NCI-H1417 (cell line): Measurements from ENCODE around the gene TSKU.

Experiments used
- DNase-seq, 3 experiments: peaks; one replicate each; lab custom pipeline; 2025; lab: John Stamatoyannopoulos, UW

Gene TSKU

DNA sequence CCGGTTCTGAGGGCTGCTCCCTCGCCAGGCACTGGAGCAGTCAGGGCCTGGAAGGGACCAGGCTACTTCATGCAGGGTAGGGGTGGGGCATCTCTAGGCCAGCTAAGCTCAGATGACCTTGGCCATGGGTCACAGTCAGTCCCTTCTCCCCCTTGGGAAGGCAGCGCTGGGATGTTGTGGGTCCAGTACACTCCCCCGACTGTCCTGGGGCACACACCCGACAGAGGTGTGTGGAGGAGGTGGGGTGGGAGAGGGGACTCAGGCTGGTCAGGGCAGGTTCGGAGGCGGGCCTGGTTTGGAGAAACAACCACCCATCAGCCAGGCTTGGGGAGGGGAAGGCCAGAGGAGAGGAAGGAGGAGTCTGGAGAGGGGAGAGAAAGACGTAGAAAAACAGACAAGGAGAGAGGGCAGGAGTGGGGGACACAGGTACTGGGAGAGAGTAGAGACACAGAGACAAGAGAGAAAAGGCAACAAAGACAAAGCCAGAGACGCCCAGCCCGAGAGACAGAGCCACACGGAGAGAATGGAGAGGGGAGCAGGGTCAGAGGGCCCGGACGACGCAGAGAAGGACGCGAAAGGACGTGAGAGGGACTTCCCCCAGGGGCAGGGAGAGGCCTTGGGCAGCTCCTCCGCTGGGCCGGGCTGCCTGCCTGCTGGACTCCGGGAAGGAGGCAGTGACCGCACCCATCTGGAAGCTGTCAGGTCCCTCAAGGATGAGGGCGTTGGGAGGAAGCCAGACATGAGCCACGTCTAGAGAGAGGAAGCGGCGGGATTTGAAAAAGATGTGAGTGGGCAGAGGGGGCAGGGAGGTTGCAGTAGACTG is 30.6 kb upstream of the TSKU start:
- DNase-seq: no peak

DNA sequence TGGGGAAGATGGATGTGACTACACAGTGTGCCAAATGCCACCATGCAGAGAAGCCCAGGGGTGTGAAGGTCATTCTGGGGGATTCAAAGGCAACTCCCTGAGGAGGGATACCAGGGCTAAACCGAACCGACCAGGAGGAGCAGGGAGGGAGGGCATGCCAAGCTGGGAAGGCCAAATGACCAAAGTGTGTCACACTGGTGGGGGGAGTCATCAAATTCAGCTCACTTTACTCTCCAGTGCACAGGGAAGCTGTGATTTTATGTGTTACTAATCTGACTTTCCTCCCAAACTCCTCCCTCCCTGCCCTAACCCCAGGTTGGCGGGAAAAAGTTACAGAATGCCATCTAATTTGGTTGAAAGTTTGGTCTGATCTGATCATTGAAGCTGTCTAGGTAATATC is 29.7 kb upstream of the TSKU start:
- no peak for DNase-seq

DNA sequence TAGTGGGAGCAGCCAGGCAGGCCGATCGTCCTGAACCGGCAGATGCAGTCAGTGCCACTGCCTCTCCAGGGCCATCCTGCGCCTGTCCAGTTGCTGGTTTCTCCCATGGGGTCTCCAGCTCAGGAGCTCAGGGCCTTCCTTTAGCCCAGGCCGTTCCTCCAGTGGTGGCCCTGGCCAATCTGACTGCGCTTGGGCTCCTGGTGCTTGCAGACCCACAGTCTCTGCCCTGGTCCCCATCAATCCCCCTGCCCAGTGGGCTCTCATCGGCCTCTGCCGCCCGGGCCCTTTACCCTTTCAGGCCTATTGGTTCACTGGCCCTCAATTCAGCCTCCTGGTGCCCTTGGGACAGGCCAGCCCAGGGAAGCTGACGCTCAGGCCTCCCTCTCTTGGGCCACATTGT is 29.2 kb upstream of the TSKU start:
- DNase-seq: no peak

DNA sequence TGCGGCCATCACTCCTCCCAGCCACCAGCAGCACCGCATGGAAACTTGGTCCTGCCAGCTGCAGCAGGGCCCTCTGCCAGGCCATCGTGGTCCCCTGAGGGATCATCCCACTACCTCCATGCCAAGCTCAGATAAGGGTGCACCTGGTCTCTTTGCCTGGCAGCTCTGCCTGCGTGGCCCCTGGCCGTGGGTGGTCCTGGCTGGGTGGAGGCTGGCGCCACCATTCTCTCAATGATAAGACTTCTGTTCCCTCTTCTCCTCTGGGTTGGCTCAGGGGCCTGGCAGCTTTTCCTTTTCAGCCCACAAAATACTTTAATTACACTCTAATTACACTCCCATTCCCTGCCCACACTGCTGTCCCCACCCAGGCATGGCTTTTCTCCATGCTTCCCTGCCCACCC is 26.8 kb upstream of the TSKU start:
- DNase-seq: no peak

DNA sequence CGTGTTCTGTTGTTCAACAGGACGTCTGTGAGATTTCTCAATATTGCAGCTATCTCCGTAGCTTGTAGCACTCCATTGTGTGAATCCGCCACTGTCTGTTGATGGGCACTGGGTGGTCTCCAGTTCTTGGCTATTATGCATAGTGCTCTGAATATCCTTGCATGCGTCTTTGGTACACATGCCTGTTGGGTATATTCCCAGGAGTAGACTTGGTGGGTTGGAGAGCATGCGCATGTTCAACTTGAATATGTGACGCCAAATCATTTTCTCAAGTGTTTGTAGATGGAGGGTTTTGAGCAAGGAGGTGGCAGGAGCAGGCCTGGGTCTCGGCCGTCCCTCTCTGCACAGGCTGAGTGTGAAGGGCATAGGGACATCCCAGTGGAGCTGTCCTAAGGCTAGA is 24.8 kb upstream of the TSKU start:
- DNase-seq: no peak

DNA sequence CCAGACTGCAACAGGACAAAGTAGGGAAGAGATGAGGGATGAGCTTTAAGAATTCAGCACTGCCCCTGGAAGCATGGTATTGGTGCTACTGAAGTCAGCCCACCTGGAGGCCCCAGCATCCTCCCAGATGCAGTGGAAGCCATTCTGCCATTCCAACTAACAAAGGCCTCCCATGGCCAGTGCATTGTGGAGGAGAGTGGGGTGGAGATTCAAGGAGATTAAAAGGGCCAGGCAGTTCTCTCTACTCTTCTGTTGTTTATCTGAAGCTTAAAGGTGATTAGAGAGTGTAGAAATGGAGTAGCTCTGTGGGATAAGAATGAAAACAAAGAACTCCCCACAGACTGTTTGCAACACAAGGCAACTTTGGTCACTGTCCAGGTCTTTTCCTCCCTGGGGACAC is 24.1 kb upstream of the TSKU start:
- no peak for DNase-seq

DNA sequence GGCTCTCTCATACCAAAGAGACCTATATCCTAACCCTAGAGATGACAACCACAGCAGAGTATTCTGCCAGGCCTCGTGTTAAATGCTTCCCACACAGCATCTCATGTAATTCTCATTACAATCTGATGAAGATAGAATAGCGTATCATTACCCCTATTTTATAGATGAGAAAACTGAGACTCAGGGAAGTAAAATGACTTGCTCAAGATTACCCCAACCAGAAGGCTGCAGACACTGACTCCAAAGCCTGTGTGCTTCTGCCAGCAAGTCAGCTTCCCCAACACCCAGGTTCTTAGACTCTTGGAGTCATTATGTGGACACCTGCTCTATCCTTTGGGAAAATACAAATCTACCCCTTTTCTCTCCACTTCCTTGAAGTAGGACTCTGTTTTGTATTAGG is 23.6 kb upstream of the TSKU start:
- no peak for DNase-seq

DNA sequence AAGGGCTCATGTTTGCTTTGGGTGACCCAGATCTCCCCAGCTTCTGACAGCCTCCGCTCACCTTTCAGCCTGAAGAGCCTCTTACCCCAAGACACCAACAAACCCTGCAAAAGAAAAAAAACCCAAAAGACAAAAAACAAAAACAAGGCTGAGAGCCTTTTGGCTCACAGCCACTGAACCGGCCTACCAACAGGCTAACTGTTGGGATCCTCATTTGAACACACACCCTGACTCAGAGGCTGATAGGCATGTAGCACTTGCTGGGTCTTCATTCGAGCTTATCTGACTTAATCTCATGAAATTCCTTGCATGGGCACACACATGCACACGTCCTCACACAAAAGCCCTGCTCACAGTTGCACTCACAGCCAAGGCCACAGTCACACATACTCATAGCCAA is 22.9 kb upstream of the TSKU start:
- DNase-seq: no peak

DNA sequence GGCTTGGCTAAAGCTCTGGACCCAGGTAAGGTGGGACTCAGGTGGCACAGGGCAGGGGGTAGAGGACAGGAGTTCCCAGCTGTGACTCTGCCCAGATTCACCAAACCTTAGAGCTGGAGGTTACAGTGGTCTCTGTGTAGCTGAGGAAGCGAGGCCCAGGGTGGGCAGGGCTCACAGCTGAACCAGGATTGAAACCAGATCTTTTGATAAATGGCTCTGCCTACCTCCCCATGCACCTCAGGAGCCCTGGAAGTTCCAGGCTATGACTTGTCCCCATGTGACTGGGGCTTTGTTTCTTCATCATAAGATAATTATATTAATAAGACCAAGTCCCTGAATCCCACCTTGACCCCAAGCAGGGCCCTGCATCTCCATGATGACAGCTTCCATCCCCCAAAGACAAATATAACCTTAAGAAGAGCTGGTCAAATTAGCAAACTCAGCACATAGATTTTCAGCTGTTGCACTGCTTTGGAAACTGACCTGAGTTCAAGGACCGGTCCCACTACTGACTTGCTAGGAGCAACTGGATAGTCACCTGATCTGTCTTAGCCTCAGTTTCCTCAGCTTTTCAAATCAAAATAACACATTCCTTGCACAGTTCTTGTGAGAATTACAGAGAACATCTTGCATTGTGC is 21.3 kb upstream of the TSKU start:
- no peak for DNase-seq

DNA sequence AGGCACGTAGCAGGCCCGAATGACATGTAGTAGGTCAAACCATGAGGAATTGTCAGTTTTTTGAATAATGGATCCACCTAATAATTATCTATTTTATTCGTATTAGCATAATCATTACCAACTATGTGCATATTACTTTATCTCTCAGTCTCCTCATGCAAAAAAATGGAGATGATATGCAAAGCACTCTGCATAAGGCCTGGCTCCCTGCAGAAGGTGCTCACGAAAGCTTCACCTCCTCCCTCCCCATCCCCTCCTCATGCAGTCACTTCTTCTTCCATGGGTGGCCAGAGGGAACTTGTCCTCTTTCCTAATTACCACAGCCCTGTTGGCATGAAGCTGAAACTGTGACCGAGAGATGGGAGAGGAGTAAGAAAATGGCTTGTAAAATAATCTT is 20.8 kb upstream of the TSKU start:
- no peak for DNase-seq

DNA sequence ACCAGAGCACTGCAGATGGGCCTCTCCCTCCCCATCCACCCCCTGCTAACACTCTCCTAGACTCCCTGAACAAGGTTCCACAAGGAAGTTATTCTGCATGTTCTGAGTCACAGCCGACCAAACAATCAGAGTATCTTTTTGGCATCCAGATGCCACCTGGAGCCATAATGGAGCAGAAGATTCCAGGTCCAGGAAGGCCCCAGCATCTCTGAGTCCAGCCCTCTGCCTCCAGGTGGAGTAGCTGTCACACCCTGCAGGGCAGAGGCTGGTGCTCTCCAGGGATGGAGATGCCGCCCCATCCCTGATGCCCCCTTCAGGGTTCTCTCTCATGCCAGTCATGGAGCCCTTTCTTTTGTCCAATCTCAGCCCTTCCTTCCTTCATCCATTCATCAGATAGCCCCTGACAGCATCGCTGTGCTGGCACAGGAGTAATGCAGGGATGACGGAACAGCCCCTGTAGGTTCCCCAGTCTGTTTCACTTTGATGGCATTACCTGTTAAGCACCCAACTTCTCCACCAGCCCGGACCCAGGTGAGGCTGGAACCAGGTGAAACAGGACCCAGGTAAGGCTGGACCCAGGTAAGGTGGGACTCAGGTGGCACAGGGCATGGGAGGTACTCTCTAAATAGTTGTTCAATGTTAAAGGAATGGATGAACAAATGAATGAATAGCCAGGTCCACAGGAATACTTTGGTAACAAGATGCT is 20.1 kb upstream of the TSKU start:
- no peak for DNase-seq

DNA sequence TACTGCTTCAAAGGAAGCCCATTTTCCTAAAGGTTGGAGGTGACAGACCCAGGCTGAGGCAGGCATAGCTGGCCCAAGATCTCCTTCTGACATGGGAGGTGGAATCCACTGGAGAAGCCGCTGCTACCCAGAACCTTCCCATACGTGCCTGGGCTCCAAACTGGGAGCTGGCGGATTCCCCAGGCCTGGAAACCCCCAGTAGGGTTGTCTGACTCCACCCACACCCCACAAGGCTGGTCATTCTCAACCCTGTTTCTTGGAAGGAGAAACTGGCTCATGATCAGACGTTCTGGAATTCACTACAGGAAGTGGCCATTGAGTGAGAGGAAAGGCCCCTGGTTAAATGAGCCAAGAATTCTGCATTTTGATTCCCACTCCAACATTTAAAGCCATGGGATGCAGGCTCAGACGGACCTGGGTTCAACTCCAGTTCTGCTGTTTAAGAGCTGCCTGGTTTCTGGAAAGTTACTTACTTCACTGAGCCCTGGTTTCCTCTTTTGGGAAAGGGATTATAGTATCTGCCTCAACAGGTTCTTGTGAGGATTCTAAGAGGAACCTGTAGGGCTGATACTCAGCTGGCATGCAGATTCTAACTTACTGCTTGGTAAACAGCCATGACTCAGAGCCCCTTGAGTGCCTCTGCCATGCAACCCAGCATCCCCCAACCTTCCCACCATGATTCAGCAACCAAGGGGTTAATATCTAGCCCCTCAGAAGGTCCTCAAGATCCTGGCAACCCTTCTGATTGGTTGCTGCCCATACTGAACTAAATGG is 19.4 kb upstream of the TSKU start:
- no peak for DNase-seq

DNA sequence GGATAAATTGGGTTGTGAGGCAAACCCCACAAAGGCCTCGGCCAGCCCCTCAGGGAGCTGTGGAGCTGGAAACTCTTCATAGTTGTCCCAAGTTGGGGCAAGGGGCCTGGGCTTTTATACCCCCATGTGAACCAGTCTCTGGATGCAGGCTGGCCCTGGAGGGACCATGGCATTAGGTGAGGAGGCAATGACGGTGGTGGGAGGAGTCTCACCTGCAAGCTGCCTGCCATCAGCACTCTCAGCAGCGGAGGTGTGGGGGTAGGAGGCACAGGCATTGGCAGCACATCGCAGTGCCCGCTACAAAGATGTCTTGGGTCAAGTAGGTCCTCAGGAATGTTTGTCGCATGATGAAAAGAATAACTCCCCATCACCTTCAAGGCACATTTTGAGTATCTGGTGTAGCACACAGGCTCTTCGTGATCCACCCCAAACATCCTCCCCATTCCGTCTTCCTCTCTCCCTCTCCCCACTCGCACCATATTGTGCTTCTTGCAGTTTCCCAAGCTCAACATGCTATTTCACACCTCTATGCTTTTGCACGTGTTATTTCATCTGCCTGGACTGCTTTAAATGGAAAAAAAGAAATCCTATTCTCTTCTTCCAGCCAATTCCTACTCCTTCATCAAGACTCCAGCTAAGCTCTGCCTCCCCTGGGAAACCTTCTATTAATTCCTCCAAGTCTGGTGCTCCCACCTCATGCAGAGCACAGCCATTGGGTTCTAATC is 18.1 kb upstream of the TSKU start:
- no peak for DNase-seq

DNA sequence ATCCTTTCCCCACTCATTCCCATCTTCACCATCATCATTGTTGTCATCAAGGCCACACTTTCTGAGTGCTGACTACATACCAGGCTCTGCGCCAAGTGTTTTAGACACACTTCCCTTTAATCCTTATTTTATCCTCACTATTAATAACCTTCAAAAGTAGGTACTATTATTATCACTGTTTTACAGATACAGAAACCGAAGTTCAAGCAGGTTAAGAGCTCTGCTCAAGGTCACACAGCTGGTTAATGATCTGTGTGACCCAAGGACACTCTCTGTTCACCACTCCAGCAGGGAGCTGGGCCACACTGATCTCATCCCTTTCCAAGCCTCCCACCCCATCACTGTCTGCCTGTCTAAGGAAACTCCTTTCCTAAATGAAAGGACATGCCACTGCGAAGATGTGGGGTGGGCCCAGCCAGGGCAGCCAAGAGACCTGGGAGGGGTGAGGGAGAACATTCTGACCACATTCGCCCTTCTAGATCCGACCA is 17.2 kb upstream of the TSKU start:
- DNase-seq: no peak

DNA sequence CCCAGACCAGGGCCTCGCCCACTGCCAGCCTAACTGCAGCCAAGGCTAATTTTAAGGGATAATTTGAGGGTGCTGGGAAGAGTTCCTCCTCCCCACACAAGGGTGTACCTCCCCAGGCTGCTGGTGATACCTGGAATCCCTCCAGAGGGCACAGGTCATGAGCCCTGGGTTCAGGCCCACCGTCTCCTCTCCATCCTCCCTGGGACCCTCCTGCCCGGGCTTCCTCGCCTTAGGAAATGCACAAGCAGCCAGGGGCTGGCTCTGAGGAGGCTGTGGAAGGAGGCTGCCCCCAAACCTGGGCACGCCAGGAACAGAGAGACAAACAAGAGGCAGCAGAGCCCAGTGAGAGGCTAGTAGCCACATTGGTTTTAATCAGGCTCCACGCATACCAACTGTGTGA is 16.6 kb upstream of the TSKU start:
- DNase-seq: no peak

DNA sequence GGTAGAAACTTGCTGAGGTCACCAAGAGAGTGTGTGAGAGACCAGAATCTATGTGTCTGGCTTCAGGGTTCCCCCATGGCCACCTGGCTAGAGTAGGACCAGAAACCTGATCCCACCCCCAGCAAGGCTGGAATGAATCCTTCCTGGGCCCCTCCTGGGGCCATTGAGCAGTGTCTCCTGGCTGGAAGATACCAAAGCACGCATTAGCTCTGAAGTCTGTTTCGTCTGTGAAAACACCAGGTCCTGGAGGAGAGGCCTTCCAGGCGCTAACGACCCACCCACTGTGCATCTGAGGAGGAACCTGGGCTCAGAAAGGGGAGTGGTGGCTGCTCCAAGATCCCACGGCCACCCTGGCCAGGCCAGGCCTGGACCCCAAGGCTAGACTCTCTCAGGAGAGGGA is 15.5 kb upstream of the TSKU start:
- no peak for DNase-seq

DNA sequence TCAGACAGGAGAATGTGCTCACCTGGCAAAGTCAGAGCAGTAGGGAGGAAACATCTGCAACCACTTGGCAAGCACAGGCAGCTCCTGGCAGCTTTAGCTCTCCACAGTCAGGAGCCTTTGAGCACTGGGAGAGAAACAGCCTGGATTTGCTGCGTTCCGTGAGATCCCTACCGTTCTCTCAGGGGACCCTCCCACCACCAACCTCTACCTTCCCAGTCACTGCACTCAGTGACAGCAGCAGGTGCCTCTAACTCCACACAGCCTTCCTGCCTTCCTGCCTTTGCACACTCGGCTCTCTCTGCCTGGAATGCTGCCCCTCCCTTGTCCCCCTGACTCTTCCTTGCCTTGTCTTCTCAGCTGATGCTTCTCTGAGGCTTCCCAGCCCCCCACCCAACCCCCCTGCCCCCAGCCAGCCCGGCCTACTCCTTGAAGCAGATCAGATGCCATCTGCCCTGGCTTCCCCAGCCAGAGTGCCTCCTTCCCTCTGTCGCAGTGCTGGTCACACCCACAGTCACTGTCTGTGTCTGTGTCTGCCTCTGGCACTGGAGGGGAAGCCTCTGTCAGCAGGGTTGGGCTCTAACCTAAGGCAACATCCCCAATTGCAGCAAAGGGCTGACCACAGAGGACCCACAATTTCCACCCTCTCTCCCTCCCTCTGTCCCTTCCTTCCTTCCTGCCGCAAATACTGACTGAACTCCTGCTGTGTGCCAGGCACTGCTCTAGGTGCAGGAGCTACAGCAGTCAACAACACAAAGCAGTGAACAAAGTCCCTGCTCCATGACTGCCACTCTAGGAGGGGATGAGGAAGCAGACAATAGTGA is 14.9 kb upstream of the TSKU start:
- DNase-seq: peak in 2 of 3 experiments; percentile 51 to 53

DNA sequence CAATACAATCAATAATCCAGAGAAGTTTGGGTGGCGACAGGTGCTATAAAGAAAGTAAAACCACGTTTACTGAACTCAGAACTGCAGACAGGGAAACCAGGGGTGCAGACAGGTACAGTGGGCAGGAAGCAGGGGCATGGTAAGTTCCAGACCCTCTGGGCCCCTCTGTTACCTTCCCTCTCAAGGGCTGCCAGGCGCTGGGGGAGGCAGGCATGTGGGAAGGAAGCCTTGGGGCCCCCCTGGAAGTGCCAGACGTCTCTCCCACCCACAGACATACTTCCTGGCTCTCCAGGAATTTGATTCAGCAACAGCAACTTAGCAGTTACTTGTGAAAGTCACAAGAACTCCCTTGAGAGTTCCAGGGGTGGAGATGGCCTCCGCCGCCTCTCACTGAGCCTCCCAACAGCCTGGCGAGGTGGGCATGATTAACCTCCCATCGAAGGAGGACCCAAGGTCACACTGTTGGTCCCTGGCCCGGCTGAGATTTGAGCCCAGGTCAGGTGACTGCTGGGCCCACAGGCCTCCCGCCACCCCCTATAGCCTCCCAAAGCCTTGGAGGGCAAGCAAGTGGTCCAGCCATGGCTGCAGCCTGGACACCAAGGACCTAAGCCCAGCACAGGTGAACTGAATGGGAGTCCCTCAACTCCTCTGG is 14.1 kb upstream of the TSKU start:
- DNase-seq: no peak

DNA sequence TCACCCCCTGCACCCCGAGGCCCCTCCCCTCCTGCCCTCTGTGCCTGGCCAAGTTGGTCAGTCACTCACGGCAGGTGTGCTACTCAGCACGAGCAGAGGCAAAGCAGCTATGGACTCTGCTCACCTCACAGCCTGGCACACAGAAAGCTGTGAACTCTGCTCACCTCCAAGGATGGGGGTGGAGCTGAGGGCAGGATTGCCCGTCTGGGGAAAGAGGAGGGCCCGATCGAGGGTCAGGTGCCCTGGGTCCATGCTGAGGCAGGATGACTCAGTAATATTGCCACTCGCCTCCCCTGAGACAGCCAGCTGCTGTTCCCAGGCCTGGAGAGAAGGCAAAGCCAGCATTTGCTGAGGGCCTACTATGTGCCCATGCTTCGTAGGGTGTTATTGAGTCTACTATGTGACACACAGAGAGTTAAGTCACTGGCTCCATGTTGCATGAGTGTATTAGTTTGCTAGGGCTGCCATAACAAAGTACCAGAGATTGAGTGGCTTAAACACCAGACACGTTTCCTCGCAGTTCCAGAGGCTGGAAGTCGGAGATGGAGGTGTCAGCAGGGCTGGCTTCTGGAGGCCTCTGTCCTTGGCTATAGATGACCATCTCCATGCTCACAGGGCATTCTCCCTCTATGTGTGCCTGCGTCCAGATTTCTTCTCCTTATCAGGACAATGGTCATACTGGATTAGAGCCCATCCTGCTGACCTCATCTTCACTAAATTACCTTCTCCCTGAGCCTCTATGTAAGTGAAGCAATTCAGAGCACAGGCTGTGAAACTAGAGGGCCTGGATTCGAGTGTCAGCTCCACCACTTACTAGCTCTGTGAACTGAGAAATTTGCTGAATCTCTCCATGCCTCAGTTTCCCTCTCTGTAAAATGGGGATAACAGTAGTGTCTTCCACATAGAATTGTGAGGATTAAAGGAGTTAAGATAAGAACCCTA is 13.2 kb upstream of the TSKU start:
- no peak for DNase-seq
